GDM1 (cell line): ENCODE measurements around the gene TRAPPC4.
"Not testable (repeated sequence)": the region's sequence is repeated elsewhere in the genome, so short reads cannot be mapped to it uniquely, and the experiment has no call there.

ENCODE experiments used
- DNase-seq: peaks from one replicate; lab custom pipeline; 2025; lab: John Stamatoyannopoulos, UW

Gene TRAPPC4

DNA sequence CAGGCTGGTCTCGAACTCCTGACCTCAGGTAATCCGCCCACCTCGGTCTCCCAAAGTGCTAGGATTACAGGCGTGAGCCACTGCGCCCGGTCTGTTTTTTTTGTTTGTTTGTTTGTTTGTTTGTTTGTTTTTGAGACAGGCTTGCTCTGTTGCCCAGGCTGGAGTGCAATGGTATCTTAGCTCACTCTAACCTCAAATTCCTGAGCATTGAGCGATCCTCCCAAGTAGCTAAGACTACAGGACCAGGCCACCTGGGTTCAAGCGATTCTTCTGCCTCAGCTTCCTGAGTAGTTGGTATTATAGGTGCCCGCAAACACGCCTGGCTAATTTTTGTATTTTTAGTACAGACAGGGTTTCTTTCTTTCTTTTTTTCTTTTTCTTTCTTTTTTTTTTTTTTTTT, 14.9 kb downstream of the TRAPPC4 start:
- DNase-seq, result not testable (repeated sequence)

DNA sequence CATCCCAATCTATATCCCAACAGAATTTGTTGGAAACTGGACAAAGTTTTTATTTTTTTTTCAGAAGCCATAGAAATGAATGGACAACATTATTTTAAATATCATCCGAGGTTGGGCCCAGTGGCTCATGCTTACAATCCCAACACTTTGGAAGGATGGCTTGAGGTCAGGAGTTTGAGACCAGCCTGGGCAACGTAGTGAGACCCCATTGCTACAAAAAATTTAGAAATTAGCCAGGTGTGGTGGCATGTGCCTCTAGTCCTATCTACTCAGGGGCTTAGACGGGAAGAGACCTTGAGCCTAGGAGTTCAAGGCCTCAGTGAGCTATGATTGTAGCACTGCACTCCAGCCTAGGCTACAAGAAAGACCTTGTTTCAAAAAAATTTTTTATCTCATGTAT, 16.2 kb downstream of the TRAPPC4 start:
- no peak for DNase-seq

DNA sequence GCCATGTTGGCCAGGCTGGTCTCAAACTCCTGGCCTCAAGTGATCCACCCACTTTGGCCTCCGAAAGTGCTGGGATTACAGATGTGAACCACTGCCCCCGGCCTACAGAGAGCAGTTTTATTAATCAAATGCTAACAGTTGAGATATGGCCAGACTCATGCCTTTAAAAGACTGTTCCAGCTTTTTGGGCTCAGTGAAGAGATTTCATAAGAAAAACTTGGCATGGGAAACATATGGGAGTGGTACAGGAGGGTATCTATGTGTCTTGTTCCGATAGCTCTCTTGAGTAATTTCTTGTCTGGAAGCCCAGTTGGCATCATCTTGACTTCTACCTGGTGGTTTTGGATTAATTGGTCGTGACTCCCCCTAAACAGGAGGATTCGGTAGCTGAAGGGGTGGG, 20.3 kb downstream of the TRAPPC4 start:
- DNase-seq, result no peak

DNA sequence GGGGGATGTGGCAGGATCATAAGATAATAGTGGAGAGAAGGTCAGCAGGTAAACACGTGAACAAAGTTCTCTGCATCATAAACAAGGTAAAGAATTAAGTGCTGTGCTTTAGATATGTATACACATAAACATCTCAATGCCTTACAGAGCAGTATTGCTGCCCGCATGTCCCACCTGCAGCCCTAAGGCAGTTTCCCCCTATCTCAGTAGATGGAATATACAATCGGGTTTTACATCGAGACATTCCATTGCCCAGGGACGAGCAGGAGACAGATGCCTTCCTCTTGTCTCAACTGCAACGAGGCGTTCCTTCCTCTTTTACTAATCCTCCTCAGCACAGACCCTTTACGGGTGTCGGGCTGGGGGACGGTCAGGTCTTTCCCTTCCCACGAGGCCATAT, 20.9 kb downstream of the TRAPPC4 start:
- not testable (repeated sequence) for DNase-seq

DNA sequence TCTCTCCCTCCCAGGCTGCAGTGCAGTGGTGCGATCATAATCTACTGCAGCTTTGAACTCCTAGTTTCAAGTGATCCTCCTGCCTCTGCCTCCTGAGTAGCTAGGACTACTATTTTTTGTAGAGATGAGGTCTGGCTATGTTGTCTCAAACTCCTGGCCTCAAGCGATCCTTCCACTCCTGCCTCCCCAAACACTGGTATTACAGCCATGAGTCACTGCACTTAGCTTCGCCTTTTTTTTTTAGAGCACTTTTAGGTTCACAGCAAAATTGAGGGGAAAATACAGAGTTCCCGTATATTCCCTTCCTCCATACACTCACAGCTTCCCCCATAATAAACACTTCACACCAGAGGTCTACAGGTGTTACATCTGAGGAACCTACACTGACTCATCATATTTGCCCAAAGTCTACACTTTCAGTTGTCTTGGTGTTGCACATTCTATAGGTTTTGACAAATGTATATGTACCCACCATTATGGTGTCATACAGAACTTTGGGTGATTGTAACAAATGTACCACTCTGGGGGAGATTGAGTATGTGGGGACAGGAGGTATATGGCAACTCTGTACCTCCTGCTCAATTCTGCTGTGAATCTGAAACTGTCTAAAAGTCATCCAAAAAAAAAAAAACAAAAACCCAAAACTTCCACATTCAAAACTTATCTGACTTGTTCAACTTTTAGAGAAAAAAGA, 23.4 kb downstream of the TRAPPC4 start:
- DNase-seq, result no peak

DNA sequence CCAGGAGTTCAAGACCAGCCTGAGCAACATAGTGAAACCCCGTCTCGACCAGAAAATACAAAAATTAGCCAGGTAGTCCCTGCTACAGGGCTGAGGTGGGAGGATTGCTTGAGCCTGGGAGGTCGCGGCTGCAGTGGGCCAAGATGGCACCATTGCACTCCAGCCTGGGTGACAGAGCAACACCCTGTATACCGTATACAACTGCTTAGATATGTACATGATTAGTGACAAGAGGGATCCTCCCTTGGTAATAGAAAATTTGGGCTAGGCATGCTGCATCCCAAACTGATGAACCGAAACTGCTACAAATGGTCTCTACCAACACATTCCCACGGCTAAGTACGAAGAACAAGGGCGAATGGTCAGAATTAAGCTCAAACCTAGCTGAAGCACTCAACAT, 24.4 kb downstream of the TRAPPC4 start:
- DNase-seq, result no peak

DNA sequence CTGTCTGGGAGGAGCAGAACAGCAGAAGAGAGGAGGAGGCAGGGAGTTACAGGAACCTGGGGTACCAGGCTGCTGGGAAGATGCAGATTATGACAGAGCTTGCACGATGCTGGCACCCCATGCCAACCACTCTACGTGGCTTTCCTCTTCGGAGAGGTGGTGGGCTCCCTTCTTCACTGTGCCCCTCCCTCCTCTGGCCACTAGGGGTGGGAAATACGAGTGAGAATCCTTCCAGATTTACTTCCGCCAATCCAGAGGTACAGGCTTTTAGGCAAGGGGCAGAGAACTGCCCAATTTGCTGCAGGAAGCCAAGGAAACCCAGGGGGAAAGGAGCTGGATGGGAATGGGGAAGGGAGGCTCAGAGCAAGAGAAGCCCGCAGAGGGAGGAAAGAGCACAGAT, 26.1 kb downstream of the TRAPPC4 start:
- no peak for DNase-seq

DNA sequence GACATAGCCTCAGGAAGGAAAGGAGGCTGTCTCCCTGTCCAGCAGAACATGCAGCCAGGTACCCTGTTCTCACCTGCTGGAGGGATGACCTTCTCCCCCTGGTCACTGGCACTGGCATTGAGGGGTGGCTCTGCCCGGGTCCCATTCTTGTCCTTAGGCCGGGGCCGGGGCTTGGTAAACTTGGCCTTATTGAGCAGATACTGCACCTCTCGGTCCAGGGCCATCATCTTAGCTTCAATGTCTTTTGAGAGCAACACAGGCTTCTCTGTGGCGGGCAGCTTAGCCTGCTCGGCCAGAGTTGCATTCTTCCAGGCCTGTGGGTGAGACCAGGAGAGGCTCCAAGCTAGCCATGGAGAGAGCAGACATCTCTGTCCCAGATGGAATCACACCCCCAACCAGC, 27.9 kb downstream of the TRAPPC4 start:
- DNase-seq, result no peak

DNA sequence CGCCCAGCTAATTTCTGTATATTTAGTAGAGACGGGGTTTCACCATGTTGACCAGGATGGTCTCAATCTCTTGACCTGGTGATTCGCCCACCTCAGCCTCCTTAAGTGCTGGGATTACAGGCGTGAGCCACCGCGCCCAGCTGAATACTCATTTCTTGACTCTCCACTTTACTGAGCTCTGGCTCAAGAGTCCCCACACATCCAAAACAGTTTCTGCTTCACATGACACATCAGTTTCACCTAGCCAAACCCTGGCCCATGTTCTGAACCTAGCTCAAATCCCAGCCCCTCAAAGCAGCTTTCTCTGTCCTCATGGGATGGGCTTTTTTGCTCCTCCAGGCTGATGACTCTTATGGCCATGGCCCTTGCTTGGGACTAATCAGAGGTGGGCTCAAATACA, 28.6 kb downstream of the TRAPPC4 start:
- DNase-seq, result no peak

DNA sequence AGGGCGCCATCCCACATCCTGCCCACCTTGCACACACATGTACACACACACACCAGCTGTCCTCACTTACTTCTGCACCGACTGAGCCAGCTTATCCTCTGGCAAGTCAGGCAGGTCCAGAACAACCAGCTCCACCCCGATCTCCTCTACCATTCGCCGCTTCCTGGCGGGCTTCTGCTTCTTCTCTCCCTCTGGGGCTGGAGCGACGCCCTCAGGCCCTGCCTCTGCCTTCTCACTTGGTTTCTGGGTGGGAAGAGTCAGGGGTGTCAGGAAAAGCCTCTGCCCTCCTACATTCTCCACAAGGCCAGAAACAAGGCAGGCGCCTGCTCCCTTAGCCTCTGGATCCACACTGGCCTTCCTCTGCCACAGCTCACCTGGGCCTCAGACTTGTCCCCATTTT, 30.1 kb downstream of the TRAPPC4 start:
- no peak for DNase-seq

DNA sequence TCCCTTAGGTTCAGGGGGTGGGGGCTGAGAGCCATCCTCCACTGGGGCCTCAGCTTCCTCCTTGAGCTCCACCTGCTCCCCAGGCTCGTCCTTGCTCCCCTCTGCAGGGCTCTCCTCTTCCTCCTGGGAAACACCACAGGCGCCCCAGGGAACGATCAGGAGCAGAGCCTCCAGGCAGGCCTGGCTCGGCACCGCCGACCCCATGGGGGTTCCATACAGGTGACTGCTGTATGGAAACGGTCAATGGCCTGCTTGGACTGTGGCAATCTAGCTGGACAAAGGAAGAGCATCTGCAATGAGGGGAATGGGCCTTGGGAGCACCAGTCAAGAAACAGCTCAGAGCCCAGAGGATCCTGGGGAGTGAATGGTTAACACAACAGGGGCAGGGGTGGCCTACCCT, 30.5 kb downstream of the TRAPPC4 start:
- no peak for DNase-seq

DNA sequence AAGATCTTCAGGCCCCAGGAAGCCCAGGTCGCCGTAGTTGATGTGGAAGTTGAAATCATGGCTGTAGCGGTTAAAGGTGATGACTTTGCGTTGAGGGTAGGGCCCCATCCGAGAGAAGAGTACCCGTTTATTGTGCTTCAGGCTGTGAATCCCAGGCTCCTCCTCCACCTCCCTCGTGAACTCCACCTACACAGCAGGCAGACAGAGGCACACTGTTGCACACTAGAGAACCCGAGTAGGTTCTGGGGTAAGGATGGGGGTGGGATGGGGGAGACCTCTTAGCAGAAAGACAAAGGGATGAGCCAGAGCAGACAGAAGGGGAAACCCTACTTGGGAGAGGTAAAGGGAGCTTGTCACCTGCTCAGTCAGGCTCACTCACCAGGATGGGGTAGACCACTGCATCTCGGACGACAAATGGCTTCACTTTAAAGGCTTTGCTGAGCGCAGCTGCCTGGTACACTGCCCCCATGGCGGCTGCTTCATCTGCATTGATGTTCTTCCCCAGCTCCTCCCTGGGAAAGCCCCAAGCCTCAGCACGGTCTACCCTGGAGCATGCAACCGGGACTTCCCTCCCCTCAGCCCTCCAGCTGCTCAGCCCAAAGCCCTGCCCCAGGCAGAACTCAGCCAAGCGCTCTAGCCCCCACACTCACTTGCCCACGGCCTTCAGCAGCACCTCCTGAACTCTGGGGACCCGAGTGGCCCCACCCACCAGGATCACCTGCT, 33.0 kb downstream of the TRAPPC4 start:
- DNase-seq, result no peak

DNA sequence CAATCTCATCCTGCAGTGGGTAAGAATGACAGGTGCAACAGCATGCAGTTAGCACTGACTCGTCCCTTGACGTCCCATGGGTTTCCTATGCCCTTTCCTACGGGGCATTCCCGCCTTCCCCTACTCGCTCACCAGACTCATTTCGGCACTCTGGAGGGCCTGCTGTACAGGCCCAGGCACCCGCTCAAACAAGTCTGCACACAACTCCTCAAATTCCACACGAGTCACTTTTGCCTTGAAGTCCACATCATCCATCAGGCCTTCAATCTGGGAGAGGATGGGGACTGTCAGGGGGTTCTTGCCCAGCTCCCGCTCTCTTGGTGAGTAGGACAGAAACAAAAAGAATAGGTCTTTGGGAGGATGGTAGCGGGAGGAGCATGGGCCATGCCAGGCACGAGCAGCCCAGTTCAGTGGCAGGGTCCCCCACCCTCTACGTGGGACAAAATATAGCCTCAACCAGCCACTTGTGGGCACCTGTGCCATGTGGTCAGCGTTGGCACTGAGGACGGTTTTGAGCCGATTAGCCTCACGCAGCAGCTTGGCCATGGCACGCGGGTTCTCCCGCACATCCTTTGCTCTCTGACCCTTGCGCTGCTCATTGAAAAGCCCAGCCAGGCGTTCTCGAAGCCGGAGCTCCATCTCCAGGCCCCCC, 33.7 kb downstream of the TRAPPC4 start:
- no peak for DNase-seq

DNA sequence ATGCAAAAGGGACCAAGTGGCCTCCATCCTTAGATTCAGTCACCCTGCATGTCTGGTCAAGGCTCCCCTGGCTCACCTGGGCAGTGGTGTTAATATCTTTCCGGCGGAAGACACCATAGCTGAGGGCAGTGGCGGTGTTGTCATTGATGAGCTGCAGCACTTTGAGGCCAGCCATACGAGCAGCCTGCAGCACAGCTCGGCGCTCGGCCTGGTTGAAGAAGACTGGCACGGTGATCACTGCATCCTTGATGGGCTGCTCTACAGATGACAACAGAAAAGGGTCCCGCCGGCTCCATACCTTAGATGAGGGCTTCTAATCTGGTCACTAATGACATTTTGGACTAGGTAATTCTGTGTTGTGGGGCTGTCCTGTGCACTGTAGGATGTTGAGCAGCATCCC, 35.9 kb downstream of the TRAPPC4 start:
- no peak for DNase-seq

DNA sequence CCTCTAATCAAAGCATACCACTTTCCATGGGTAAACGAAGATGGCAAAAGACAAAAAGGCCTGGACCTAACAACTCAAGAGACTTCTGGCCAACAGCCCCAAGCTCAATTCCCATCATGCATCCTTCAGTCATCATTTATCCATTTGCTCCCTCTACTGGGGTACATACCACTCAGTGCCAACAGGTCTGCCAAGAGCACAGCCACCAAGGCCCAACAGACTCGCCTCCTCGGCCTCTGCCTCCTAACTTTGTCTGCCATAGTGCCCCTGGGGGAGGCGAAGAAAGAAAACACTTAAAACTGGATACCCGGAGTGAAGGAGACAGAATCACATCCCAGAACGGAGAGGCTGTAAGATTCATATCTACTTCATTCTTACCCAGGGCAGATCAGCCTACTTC, 37.3 kb downstream of the TRAPPC4 start:
- peak; percentile 5 for DNase-seq

DNA sequence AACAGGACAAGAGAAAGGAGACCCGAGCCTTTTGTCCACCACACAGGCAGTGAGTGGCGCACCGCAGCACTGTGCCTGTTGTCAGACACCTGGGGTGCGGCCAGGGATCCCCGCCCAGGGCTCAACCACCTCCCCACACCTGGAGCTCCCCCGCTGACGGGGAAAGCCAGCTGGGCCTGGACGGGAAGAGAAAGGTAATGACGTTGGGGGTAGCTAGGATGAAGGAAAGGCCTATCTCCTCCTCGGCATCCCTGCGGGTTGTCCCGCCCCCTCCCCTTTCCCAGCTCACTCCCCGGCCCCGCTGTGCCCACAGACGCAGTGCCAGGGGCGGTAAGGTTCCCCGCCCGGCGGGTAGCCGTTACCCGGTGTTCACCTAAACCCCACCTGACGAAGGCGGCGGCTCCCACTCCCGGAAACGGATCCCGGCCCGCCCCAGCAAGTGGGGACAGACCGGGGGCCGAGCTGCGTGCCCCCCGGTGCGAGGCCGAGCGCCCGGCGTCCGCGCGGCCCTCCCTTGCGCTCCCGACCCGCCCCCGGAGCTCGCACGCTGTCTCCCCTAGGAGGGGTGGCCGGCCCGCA, 37.9 kb downstream of the TRAPPC4 start:
- DNase-seq, result no peak

DNA sequence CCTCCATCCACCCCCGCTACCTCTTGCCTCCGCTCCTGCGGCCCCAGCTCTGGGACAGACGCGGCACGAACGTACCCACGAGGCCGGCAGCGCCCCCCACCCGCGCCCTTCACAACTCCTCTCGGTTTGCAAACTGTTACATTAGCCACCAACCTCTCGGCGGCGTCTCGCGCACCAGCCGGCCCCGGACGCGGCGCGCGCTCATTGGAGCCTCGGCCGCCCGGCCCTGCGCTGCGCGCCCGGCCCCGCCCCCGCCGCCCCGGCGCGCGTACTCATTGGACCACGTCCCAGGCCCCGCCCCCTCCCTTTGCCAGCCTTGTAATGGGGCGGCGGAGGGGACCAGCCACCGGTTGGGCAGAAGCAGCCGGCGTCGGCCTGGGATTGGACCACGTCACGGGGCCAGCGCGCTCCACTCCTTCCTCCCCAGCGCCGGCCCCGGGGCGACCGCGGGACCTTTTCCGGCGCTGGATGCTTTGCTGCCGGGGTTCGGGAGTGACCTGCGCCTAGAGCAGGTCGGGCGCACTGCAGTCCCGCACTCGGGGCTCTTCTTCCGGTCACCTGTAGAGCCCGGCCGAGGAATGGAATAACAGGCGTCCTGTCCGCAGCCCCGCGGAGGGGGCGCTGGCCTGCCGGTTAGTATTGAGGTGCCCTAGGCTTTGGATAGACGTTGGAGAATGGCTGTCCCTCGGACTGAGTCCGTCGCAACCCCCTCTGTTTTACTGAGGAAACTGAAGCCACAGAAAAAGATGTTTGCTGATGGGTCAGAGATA, 38.6 kb downstream of the TRAPPC4 start, which contains the start of gene HYOU1:
HYOU1 (minus strand) TSS at position 206 of the 770 bp plus-strand sequence. CDS start 1,045 bp downstream, outside the sequence.
- DNase-seq, result peak; percentile 95

DNA sequence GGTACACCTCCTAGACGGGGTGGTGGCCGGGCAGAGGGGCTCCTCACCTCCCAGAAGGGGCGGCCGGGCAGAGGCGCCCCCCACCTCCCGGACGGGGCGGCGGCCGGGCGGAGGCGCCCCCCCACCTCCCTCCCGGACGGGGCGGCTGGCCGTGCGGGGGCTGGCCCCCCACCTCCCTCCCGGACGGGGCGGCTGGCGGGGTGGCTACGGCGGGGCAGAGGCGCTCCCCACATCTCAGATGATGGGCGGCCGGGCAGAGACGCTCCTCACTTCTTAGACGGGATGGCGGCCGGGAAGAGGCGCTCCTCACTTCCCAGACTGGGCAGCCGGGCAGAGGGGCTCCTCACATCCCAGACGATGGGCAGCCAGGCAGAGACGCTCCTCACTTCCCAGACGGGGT, 40.6 kb downstream of the TRAPPC4 start:
- DNase-seq, result not testable (repeated sequence)

DNA sequence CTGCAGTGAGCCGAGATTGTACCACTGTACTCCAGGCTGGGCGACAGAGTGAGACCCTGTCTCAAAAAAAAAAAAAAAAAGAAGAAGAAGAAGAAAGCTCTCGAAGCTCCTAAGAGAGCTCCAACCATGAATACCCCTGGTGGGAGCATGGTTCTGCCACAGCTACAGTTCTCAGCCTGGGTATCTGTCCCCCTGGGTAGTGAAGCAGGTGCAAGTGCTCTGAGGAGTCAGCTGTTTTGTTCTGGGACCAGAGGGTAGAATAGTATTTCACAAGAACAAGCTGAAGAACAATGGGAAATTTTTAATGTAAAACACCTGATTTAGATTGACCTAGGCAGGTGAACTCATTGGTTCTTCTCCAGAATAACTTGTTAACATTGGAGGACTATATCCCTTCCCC, 42.7 kb downstream of the TRAPPC4 start:
- DNase-seq, result no peak

DNA sequence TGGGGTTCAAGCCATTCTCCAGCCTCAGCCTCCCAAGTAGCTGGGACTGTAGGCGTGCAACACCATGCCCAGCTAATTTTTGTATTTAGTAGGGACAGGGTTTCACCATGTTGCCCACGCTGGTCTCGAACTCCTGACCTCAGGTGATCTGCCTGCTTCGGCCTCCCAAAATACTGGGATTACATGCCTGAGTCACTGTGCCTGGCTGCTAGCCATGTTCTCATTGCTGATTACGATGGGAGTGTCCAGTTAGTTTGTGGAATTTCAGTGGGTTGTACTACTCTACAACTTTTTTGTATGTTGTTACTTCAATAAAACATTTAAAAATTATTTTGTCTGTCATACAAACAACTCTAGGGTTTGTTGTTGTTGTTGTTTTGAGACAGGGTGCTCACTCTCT, 44.2 kb downstream of the TRAPPC4 start:
- no peak for DNase-seq

DNA sequence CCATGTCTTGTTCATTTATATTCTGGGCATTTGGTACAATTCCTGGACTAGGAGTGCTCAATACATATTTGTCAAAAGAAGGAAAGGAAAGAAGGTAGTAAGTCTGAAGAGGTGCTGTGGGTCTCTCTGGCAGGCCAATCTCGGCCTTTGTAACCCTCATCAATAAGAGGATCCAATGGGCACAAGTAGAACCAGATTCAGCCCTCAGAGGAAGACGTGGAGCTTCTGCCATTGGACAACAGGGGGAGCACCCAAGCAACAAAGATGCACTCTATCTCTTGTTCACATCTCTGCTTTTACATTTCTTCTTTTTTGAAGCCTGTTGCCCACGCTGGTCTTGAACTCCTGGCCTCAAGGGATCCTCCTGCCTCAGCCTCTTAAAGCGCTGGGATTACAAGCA, 46.8 kb downstream of the TRAPPC4 start:
- DNase-seq, result peak; percentile 6
